HPDE6-E6E7 (cell line): Measurements from ENCODE around the gene SEZ6L.

Experiments used
- DNase-seq: peaks from one replicate; pipeline ENCODE4 v3.0.0; 2011; ENCODE audit warnings: missing footprints; ENCODE audit errors: extremely low spot score

Gene SEZ6L

GRCh38 chr22:26298605-26299310 is 129.5 kb downstream of the SEZ6L start:
- no peak for DNase-seq

- no peak for DNase-seq
These were observed 133.5 kb downstream of the SEZ6L start for GRCh38 chr22:26302726-26303125.

- no peak for DNase-seq
These were observed 134.2 kb downstream of the SEZ6L start for GRCh38 chr22:26303475-26303874.

DNA sequence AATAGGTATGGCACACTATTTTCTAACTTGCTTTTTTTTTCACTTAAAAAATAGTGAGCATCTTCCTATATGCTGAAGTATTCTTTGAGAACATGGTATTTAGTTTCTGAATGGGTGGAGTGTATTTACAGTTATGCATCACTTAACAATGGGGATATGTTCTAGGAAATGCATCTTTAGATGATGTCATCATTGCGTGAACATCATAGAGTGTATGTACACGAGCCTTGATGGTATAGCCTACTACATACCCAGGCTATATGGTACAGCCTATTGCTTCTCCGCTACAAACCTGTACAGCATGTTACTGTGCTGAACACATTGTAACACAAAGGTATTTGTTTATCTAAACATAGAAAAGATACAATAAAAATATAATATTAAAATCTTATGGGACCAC is 135.5 kb downstream of the SEZ6L start:
- DNase-seq, result no peak

DNA sequence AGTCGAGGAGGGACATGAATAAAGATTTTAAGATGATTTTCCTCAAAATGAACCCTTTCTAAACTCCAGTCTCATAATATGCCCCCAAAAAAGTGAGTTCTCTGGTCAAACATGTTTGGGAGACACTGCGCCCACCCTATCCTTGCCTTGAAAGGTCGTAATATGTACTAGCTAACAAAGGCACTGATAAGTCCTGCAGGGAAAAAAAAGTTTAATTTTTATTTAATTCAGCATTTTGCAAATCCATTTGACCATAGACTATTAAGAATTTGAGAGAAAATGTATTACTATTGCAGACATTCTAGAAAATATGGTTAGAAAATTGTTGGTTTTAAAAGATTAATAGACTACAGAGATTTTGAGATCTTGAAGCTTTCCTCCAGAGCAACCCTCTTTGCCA is 139.2 kb downstream of the SEZ6L start:
- no peak for DNase-seq

DNA sequence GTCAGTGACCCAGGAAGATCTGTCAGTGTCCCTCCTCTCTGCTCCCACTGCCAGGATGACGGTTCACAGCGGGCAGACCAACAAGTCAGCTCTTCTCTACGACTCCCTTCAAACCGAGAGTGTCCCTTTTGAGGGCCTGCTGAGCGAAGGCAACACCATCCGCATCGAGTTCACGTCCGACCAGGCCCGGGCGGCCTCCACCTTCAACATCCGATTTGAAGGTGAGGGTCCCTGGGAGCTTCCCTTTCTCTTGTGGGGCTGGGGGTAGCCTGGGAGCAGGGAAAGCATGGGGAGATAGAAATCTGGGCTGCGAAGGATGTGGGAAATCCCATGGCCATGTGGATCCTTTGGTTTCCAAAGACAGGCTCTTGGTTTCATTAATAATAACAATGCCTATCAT is 141.4 kb downstream of the SEZ6L start:
- no peak for DNase-seq

DNA sequence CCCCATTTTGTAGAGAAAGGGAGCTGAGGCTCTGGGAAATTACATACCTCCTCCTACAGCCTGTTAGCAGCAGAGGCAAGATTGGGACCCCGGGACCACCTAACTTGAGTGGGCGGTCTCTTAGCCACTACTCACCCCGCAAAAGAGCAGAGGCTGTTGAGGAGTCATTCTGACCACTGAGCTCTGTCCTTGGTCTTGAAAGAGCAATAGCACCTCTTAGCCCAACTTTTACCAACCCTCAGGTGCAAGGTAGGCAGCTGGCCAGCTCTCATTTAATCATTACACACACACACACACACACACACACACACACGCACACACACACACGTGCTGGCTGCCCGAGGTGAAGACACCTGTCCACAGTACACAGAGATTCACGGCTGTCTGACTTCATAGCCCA is 144.0 kb downstream of the SEZ6L start:
- DNase-seq, result no peak

GRCh38 chr22:26314171-26314570 is 144.9 kb downstream of the SEZ6L start:
- DNase-seq, result no peak

- no peak for DNase-seq
These were observed 145.4 kb downstream of the SEZ6L start for GRCh38 chr22:26314656-26315055.

DNA sequence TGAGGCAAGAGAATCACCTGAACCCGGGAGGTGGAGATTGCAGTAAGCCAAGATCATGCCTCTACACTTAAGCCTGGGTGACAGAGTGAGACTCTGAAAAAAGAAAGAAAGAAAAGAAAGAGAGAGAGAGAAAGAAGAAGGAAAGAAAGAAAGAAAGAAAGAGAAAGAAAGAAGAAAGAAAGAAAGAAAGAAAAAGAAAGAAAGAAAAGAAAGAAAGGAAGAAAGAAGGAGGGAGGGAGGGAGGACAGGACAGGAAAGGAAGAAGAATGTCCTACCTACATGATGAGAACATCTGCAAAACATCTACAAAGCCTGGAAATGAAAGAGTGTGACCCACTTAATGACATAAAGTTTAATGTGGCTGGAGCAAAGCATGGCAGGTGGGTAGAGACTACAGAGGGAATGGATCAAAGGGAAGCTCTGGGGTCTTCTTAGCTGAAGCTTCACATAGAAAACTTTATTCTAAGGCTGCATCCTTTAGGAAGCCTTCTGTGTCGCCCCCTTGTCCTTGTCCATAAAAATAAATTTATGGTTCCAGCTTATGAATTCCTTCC is 147.5 kb downstream of the SEZ6L start:
- DNase-seq, result no peak

DNA sequence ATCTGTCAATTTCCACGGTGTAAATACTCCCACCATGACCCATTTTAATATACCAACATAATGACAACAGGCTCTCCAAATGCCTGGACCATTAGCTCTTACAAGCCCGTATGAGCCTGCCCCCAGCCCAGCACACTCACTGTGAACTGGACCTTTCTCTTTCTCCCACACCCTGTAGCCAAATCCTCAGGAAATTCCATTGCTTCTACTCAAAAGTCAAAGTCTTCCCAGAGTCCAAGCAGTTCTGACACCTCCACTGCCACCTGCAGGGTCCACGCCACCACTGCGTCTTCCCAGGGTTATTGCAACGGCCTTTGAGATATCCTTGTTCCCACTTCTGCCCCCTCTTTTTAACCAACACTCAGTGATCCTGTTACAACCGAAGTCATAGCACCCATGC is 149.7 kb downstream of the SEZ6L start:
- DNase-seq, result no peak

- no peak for DNase-seq
These were observed 151.2 kb downstream of the SEZ6L start for GRCh38 chr22:26320447-26320846.

GRCh38 chr22:26321469-26321913 is 152.2 kb downstream of the SEZ6L start:
- no peak for DNase-seq

DNA sequence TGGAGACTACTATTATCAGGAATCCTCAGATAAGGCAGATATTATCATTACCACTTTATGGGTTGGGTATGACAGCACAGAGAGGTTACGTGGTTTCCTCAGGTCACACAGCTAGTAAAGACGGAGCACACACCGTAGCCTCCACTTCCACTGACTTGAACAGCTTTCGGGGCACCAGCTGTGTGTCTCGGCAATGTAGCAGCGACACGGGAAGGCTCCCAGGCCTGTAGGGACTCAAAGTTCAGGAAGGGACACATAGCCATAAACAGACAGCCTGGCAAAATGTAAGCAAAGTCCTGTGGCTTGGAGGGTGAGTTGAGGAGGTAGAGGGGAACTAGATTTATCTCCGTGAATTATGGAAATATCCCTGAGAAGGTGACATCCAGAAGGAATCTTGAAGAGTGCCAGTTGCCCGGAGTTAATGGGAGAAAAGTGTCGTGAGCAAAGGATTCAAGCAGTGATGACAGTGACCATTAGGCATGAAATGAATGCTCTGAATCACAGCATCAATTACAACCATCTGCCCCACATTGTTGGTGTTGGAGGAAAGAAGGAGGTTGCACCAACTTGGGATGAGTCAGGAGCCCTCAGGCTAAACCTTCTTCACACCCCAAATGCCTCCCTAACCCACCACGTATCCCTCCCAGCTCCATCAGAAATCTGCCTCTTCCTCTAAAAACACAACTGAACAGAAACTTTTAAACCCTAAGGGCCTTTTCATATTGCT is 153.1 kb downstream of the SEZ6L start:
- DNase-seq, result peak; percentile 44

DNA sequence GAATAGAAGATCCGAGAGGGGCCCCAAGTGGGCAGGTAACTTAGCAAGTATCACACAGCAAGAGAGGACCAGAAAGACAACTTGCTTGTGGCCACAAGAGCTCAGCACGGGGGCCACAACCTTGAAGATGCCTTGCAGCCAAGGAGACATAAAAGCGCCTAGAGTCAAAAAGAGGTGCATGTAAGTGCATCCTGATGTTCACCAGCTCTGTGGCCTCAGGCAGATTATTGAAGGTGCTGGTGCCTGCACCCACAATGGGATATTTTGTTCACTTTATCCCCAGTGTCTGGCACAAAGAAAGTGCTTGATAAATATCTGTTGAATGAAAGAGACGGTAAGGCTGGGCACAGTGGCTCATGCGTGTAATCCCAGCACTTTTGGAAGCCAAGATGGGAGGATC is 153.8 kb downstream of the SEZ6L start:
- no peak for DNase-seq

- DNase-seq, result no peak
These were observed 154.9 kb downstream of the SEZ6L start for GRCh38 chr22:26324150-26324549.

DNA sequence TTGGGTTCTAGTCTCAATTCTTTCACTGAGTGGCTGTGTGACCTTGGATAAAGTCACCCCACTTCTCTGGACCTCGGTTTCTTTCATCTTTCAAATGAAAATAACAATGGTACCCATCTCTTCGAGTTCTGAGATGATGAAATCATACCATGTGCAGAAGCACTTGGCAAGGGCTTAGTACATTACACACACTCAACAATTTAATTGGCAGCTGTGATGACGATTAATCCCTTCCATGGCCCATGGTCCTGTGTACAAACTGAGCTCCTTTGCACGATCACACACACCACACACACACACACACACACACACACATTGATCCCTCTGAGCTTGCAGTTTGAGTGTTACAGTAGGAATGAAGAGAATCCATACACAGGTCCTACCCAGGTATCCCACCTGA is 156.4 kb downstream of the SEZ6L start:
- no peak for DNase-seq

DNA sequence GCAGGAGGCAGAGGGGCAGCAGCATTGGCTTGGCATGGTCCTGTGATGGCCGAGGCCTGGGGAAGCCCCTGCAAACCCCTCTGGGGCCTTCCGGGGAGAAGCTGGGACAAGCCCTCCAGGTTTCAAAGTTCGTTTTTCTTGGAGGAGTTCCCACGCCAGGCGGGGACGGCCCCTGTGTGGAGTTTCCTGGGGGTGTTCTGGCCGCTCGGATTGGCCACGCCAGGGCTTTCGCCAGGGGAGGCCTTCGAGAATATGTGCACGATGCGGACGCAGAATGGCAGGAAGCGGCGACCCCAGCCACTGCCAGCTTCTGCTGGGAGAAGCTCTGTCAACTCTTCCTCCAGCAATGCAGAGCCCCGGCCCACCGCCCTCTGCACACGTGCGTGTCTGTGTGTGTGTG is 157.5 kb downstream of the SEZ6L start:
- DNase-seq, result no peak

GRCh38 chr22:26327306-26327705 is 158.0 kb downstream of the SEZ6L start:
- no peak for DNase-seq

DNA sequence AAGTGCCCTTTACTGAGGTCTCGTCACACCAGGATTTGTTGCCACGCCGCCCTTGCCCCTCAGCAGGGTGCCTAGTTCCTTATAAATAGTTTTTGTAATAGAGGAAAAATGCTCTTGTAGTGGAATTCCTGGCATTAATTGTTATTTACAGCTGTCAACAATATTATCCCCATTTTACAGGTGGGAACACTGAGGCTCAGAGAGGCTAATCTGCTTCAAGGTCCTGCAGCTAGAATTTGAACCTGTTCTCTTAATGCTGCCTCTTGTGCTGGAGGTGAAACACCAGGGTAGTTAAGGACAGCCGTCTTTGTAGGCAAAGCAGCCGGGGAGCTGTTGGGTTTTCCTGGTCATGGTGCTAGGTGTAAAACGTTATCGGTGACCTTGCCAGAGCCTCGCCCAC is 159.0 kb downstream of the SEZ6L start:
- DNase-seq, result no peak

GRCh38 chr22:26330971-26331625 is 161.8 kb downstream of the SEZ6L start:
- DNase-seq, result peak; percentile 70

DNA sequence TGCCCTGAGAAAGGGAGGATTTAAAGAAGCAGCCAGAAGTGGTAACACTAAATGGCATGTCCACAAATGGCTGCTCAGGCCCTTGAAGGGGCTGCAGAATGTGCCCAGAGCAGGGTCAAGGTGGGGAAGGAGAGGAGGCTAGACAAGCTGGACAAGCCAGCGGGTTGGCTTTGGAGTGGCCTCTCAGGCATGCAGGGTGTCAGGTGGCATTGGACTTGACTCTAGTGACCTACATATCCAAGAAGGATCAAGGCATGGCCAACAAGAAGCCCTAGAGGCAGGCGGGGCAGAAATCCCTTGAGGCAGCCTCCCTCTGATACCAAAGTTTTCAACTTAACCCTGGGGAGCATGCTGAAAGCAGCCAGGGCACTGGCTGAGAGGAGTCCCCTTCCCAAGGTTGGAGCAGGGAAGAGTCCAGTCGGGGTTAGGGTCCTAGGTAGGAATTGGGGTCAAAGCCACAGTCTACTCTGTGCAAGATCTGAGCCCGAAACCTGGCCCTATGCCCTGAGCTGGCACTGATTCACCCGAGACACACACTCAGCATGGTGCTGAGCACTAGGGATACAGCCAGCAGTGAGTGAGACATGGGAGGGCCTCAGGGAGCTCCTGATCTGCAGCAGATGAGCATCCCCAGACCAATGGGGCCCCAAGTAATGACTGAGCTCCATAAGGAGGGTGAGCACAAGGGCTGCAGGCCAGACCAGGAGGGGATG is 164.0 kb downstream of the SEZ6L start:
- no peak for DNase-seq
